HepG2 (cell line): Measurements from ENCODE around the gene MLYCD. TPM values are rescaled to one million over a fixed set of nuclear protein-coding genes. Genes with fewer than 3 reads are reported as not detected.
A peak's percentile ranks its signal among the peaks of the same experiment; 100 is the strongest.

Source experiments
- CBFB ChIP-seq: sonication (generic); formaldehyde crosslinking; IDR thresholded peaks from 2 replicates; pipeline ENCODE4 v1.4.0; 2020; ENCODE audit warnings: missing genetic modification reagents
- CCAR2 ChIP-seq: fragments of 200-400 bp; formaldehyde crosslinking; optimal IDR thresholded peaks from 2 replicates; pipeline ENCODE3; 2018; ENCODE audit warnings: low read depth, mild to moderate bottlenecking, low read length, moderate library complexity
- GATAD2A ChIP-seq: IDR thresholded peaks from 2 replicates; pipeline ENCODE4 v1.6.1; 2016
- GTF2F1 ChIP-seq: fragments of 150-350 bp; IDR thresholded peaks from 2 replicates; pipeline ENCODE4 v1.6.1; 2014; ENCODE audit warnings: low read length
- HOXD1 ChIP-seq: sonication (generic); formaldehyde crosslinking; IDR thresholded peaks from 2 replicates; pipeline ENCODE4 v1.5.0; 2020; ENCODE audit warnings: missing genetic modification reagents
- NRL ChIP-seq: sonication (generic); formaldehyde crosslinking; IDR thresholded peaks from 2 replicates; pipeline ENCODE4 v1.5.0; 2020; ENCODE audit warnings: missing genetic modification reagents, mild to moderate bottlenecking, moderate library complexity, borderline replicate concordance
- RARA ChIP-seq: IDR thresholded peaks from 2 replicates; pipeline ENCODE4 v1.6.1; 2016; ENCODE audit warnings: missing genetic modification reagents, missing compliant biosample characterization
- SAP130 ChIP-seq: IDR thresholded peaks from 2 replicates; pipeline ENCODE4 v1.6.1; 2016; ENCODE audit warnings: low read depth
- SIX1 ChIP-seq: sonication (generic); formaldehyde crosslinking; IDR thresholded peaks from 2 replicates; pipeline ENCODE4 v1.4.0; 2020; ENCODE audit warnings: missing genetic modification reagents, borderline replicate concordance
- SMC3 ChIP-seq: IDR thresholded peaks from 2 replicates; pipeline ENCODE4 v1.6.1; 2011; ENCODE audit warnings: low read length, improper control_type of control experiment
- TARDBP ChIP-seq: sonication (generic); formaldehyde crosslinking; IDR thresholded peaks from 2 replicates; pipeline ENCODE4 v1.8.0; 2022; ENCODE audit warnings: mild to moderate bottlenecking, missing genetic modification reagents
- ZNF205 ChIP-seq: IDR thresholded peaks from 2 replicates; pipeline ENCODE4 v1.6.1; 2018; ENCODE audit warnings: missing biosample characterization, missing genetic modification reagents
- ZNF333 ChIP-seq: sonication (generic); formaldehyde crosslinking; IDR thresholded peaks from 2 replicates; pipeline ENCODE4 v1.4.0; 2020; ENCODE audit warnings: mild to moderate bottlenecking, missing genetic modification reagents, borderline replicate concordance
- ZNF343 ChIP-seq: sonication (generic); formaldehyde crosslinking; IDR thresholded peaks from 2 replicates; pipeline ENCODE4 v1.4.0; 2020; ENCODE audit warnings: mild to moderate bottlenecking, missing genetic modification reagents
- ZNF432 ChIP-seq: sonication (generic); formaldehyde crosslinking; IDR thresholded peaks from 2 replicates; pipeline ENCODE4 v1.5.0; 2020; ENCODE audit warnings: missing genetic modification reagents, mild to moderate bottlenecking, borderline replicate concordance
- ZNF557 ChIP-seq: sonication (generic); formaldehyde crosslinking; IDR thresholded peaks from 2 replicates; pipeline ENCODE4 v1.4.0; 2020; ENCODE audit warnings: missing genetic modification reagents
- ZNF747 ChIP-seq: sonication (generic); formaldehyde crosslinking; IDR thresholded peaks from 2 replicates; pipeline ENCODE4 v1.8.1; 2023; ENCODE audit warnings: missing genetic modification reagents, mild to moderate bottlenecking, borderline replicate concordance
- ZNF772 ChIP-seq: sonication (generic); formaldehyde crosslinking; IDR thresholded peaks from 2 replicates; pipeline ENCODE4 v1.5.0; 2020; ENCODE audit warnings: mild to moderate bottlenecking, missing genetic modification reagents
- ZNF773 ChIP-seq: sonication (generic); formaldehyde crosslinking; IDR thresholded peaks from 2 replicates; pipeline ENCODE4 v1.4.0; 2020; ENCODE audit warnings: missing genetic modification reagents, borderline replicate concordance
- polyA plus RNA-seq, 8 experiments: library from polyadenylated mRNA; depleted of rRNA in 3 of 8; stranded (reverse) in 7 of 8; unstranded in 1 of 8; fragments of >200 nt; fragmentation: Illumina TruSeq in 4 of 8; extraction: Trizol in 4 of 8; gene quantifications; 2 replicates each; pipeline versions ENCODE4 v1.2.1 to v1.2.3, GENCODE V29; 2011 to 2016; ENCODE audit warnings: low read depth in 4 of 8, missing spikeins in 1 of 8, mixed read lengths in 1 of 8; ENCODE audit not compliant: insufficient read depth in 1 of 8
- total RNA-seq, 5 experiments: library from RNA; depleted of rRNA; stranded (reverse); fragments of >200 nt; fragmentation: Illumina TruSeq; extraction: Trizol; gene quantifications; 2 replicates each; pipeline ENCODE4 v1.2.3, GENCODE V29; 2016; ENCODE audit warnings: low read depth in 1 of 5
- TF ChIP-seq, protein P1 (sequence below), 2 experiments: IDR thresholded peaks; 2 replicates each; pipeline ENCODE4 v1.6.1; 2011 to 2012; ENCODE audit warnings: low read length in 2 of 2, borderline replicate concordance in 1 of 2, low read depth in 1 of 2, mild to moderate bottlenecking in 1 of 2, moderate library complexity in 1 of 2
- TF ChIP-seq, protein P2 (sequence below): IDR thresholded peaks from 2 replicates; pipeline ENCODE4 v1.6.1; 2012; ENCODE audit warnings: inconsistent platforms
- TF ChIP-seq, protein P3 (sequence below): sonication (generic); formaldehyde crosslinking; conservative IDR thresholded peaks from 2 replicates; pipeline ENCODE4 v1.4.0; 2020; ENCODE audit warnings: mild to moderate bottlenecking, missing genetic modification reagents, moderate library complexity

MLYCD gene
- total and polyA plus RNA-seq, 2 of the 13 experiments (the other 11 are each of a cell fraction or from before 2014, with no cell fraction given): 1.8 to 4.0 TPM

DNA sequence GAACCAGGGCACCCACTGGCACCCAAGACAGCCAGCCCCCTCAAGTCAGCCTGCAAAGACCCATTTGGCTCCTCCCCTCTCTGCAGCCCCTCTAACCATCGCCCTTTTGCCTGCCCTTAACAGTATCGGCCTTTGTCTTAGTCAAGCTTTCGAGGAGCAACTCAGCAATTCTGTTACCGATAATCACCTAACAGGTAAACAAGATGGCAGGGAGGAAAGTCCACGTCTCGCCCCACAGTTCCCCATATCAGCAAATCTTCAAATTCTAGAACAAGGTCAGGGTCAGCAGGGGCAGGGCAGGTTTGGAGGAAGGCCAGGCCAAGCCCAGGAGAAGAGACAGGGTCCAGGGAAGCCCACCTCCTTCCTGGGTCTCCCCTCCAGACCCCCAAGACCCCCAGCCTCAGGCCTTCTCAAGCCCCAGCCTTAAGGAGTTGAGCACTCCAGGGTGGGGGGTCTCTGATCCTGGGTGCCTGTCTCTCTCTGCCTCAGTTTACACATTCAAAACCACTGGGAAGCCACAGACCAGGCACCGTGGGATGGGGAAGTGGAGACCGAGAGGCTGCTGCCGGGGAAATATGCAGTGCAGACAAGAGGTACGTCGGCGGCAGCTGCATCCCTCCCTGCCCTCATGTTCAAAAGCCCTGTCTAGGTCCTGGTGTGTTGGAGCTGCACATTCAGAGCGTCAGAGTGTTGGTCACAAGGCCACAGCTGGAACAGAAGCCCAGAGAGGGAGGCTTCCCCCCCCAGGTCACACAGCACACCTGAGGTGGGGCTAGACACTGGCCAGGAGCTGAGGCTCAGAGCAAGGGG lies 50.2 kb downstream of the MLYCD start (continued):
- TF ChIP-seq ZNF772 (CRISPR knock-in tag) (peak; percentile 74; the same call in 1 of the 2 replicates), SIX1 (CRISPR knock-in tag) (peak; percentile 22; the same call in 1 of the 2 replicates), SMC3 (no peak), ZNF773 (CRISPR knock-in tag) (no peak), NRL (no peak), ZNF343 (CRISPR knock-in tag) (0 out of 2 replicates have a peak, but pooled peaks have one; percentile 65), TARDBP (CRISPR knock-in tag) (peak; percentile 91), CBFB (CRISPR knock-in tag) (0 out of 2 replicates have a peak, but pooled peaks have one; percentile 34), ZNF557 (CRISPR knock-in tag) (no peak), ZNF432 (no peak), GATAD2A (CRISPR knock-in tag) (peak; percentile 96), HOXD1 (CRISPR knock-in tag) (no peak), ZNF333 (CRISPR knock-in tag) (no peak), ZNF205 (CRISPR knock-in tag) (peak; percentile 88), GTF2F1 (no peak), RARA (CRISPR knock-in tag) (peak; percentile 99), ZNF747 (no peak), CCAR2 (no peak), SAP130 (CRISPR knock-in tag) (peak; percentile 82)
- TF ChIP-seq, protein P1, sequence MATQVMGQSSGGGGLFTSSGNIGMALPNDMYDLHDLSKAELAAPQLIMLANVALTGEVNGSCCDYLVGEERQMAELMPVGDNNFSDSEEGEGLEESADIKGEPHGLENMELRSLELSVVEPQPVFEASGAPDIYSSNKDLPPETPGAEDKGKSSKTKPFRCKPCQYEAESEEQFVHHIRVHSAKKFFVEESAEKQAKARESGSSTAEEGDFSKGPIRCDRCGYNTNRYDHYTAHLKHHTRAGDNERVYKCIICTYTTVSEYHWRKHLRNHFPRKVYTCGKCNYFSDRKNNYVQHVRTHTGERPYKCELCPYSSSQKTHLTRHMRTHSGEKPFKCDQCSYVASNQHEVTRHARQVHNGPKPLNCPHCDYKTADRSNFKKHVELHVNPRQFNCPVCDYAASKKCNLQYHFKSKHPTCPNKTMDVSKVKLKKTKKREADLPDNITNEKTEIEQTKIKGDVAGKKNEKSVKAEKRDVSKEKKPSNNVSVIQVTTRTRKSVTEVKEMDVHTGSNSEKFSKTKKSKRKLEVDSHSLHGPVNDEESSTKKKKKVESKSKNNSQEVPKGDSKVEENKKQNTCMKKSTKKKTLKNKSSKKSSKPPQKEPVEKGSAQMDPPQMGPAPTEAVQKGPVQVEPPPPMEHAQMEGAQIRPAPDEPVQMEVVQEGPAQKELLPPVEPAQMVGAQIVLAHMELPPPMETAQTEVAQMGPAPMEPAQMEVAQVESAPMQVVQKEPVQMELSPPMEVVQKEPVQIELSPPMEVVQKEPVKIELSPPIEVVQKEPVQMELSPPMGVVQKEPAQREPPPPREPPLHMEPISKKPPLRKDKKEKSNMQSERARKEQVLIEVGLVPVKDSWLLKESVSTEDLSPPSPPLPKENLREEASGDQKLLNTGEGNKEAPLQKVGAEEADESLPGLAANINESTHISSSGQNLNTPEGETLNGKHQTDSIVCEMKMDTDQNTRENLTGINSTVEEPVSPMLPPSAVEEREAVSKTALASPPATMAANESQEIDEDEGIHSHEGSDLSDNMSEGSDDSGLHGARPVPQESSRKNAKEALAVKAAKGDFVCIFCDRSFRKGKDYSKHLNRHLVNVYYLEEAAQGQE (IDR thresholded peaks at IDR 0.05; ENCODE audit: borderline replicate concordance in 1 of 2, low read depth in 1 of 2, low read length in 2 of 2): peak in 1 of 2 experiments; percentile 50; a peak in 1 of 4 replicates
- TF ChIP-seq, protein P2, sequence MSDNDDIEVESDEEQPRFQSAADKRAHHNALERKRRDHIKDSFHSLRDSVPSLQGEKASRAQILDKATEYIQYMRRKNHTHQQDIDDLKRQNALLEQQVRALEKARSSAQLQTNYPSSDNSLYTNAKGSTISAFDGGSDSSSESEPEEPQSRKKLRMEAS: peak; percentile 46
- TF ChIP-seq, protein P3, sequence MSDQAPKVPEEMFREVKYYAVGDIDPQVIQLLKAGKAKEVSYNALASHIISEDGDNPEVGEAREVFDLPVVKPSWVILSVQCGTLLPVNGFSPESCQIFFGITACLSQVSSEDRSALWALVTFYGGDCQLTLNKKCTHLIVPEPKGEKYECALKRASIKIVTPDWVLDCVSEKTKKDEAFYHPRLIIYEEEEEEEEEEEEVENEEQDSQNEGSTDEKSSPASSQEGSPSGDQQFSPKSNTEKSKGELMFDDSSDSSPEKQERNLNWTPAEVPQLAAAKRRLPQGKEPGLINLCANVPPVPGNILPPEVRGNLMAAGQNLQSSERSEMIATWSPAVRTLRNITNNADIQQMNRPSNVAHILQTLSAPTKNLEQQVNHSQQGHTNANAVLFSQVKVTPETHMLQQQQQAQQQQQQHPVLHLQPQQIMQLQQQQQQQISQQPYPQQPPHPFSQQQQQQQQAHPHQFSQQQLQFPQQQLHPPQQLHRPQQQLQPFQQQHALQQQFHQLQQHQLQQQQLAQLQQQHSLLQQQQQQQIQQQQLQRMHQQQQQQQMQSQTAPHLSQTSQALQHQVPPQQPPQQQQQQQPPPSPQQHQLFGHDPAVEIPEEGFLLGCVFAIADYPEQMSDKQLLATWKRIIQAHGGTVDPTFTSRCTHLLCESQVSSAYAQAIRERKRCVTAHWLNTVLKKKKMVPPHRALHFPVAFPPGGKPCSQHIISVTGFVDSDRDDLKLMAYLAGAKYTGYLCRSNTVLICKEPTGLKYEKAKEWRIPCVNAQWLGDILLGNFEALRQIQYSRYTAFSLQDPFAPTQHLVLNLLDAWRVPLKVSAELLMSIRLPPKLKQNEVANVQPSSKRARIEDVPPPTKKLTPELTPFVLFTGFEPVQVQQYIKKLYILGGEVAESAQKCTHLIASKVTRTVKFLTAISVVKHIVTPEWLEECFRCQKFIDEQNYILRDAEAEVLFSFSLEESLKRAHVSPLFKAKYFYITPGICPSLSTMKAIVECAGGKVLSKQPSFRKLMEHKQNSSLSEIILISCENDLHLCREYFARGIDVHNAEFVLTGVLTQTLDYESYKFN (CRISPR knock-in tag): peak; percentile 86
